GM13976 (cell line): Measurements from ENCODE around the gene DAPK2.
A peak's percentile ranks its signal among the peaks of the same experiment; 100 is the strongest.
"Not testable (repeated sequence)": the region's sequence is repeated elsewhere in the genome, so short reads cannot be mapped to it uniquely, and the experiment has no call there.

Experiments used
- DNase-seq: peaks from one replicate; pipeline ENCODE4 v3.0.0; 2012; ENCODE audit warnings: low spot score
- CTCF ChIP-seq: IDR thresholded peaks from 2 replicates; pipeline ENCODE4 v1.5.1; 2012; ENCODE audit warnings: borderline replicate concordance, mild to moderate bottlenecking; ENCODE audit not compliant: insufficient read depth; ENCODE audit errors: extremely low read depth, missing control alignments, control extremely low read depth
- in situ Hi-C: fragments of 300-500 bp; cut with MboI; formaldehyde crosslinking; loops from one replicate; pipeline ENCODE4 v1.12.0; 2022; ENCODE audit warnings: low sequenced_read_pairs, mixed read lengths, inconsistent platforms; ENCODE audit not compliant: unreplicated experiment

DAPK2 gene

GRCh38 chr15:64070106-64070505 is 23.8 kb upstream of the DAPK2 start:
- in situ Hi-C loops = loop anchor here (25.0 kb wide), 1 partner anchor 608 kb away; no protein-coding TSS in a partner anchor
- no peak for DNase-seq
- TF ChIP-seq CTCF = no peak

- DNase-seq = no peak
- no peak for TF ChIP-seq CTCF
- in situ Hi-C loops = loop anchor here (25.0 kb wide), 1 partner anchor 606 kb away; no protein-coding TSS in a partner anchor
Observed at GRCh38 chr15:64068133-64068532, 21.8 kb upstream of the DAPK2 start.

- in situ Hi-C loops = loop anchor here (25.0 kb wide), 1 partner anchor 605 kb away; no protein-coding TSS in a partner anchor
- peak; percentile 72 for DNase-seq
- TF ChIP-seq CTCF = peak; percentile 72
Observed at GRCh38 chr15:64067564-64068030, 21.3 kb upstream of the DAPK2 start.

GRCh38 chr15:64066451-64066850 is 20.2 kb upstream of the DAPK2 start:
- no peak for TF ChIP-seq CTCF
- in situ Hi-C loops = loop anchor here (25.0 kb wide), 1 partner anchor 604 kb away; no protein-coding TSS in a partner anchor
- DNase-seq = no peak

GRCh38 chr15:64060716-64061115 is 14.4 kb upstream of the DAPK2 start:
- no peak for DNase-seq
- in situ Hi-C loops = loop anchor here (25.0 kb wide), 1 partner anchor 598 kb away; no protein-coding TSS in a partner anchor
- TF ChIP-seq CTCF = no peak

- in situ Hi-C loops = loop anchor here (10.0 to 25.0 kb wide), 3 partner anchors 314 to 597 kb away; no protein-coding TSS in a partner anchor
- not testable (repeated sequence) for DNase-seq
Observed at GRCh38 chr15:64059104-64059503, 12.8 kb upstream of the DAPK2 start.

GRCh38 chr15:64058279-64058678 is 12.0 kb upstream of the DAPK2 start:
- in situ Hi-C loops = loop anchor here (10.0 to 25.0 kb wide), 3 partner anchors 313 to 596 kb away; no protein-coding TSS in a partner anchor
- no peak for TF ChIP-seq CTCF

GRCh38 chr15:64053674-64054073 is 7.4 kb upstream of the DAPK2 start:
- in situ Hi-C loops = loop anchor here (10.0 to 25.0 kb wide), 3 partner anchors 309 to 591 kb away; no protein-coding TSS in a partner anchor
- not testable (repeated sequence) for DNase-seq

More at GRCh38 chr15:64058279-64058678, 12.0 kb upstream of the DAPK2 start:
- no peak for DNase-seq
